A549 (cell line): ENCODE measurements around the gene GET4.

Source experiments
- CHD2 ChIP-seq: fragments of 150-350 bp; IDR thresholded peaks from 2 replicates; pipeline ENCODE4 v1.6.1; 2014; ENCODE audit warnings: low read length; ENCODE audit not compliant: partially characterized antibody
- POLR2A ChIP-seq: IDR thresholded peaks from 2 replicates; pipeline ENCODE4 v1.6.1; 2012; ENCODE audit warnings: mild to moderate bottlenecking, low read length
- TF ChIP-seq, protein P1 (sequence below): IDR thresholded peaks from 2 replicates; pipeline ENCODE4 v1.6.1; 2012

DNA sequence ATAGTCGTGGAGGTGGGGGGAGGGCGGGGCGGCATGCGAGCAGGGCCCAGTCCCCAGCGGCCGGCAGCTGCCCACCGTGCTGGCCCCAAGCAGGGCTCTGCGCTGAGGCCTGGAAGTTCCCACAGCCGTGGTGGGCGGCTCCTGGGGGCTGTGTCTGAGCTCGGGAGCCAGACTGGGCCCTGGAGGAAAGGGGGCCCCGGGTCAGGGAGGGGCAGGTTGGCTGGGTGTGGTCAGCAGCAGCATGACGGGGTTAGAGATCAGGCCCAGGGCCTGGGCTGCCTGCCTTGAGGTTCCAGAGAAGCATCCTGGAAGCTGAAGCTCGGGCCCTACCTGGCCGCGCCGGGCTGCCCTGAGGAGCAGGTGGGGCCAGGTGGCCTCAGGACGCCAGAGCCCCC lies 22.1 kb downstream of the GET4 start:
- no peak for TF ChIP-seq CHD2
- TF ChIP-seq POLR2A = no peak
- TF ChIP-seq, protein P1, sequence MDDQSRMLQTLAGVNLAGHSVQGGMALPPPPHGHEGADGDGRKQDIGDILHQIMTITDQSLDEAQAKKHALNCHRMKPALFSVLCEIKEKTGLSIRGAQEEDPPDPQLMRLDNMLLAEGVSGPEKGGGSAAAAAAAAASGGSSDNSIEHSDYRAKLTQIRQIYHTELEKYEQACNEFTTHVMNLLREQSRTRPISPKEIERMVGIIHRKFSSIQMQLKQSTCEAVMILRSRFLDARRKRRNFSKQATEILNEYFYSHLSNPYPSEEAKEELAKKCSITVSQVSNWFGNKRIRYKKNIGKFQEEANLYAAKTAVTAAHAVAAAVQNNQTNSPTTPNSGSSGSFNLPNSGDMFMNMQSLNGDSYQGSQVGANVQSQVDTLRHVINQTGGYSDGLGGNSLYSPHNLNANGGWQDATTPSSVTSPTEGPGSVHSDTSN = no peak
